Activated CD4-positive, alpha-beta T cell treated with anti-CD3 and anti-CD28 coated beads for 24 hours (primary cell): ENCODE data around the gene RETREG3.
"Not testable (repeated sequence)": the region's sequence is repeated elsewhere in the genome, so short reads cannot be mapped to it uniquely, and the experiment has no call there.

Experiments used
- DNase-seq, 2 donors: peaks; one replicate each; pipeline ENCODE4 v3.0.0-alpha.2; 2020; ENCODE audit warnings: low read depth in 2 of 2

RETREG3 gene

GRCh38 chr17:42553161-42553818 lies 55.9 kb downstream of the RETREG3 start:
- DNase-seq = no peak

GRCh38 chr17:42552736-42553135 lies 56.4 kb downstream of the RETREG3 start, which contains the start of gene HSD17B1:
Gene HSD17B1, plus strand, starts transcription at chr17:42552923. Its CDS starts 11 bp downstream, at chr17:42552934.
- DNase-seq = not testable (repeated sequence)

GRCh38 chr17:42548993-42549755 lies 60.0 kb downstream of the RETREG3 start:
- DNase-seq = no peak

DNA sequence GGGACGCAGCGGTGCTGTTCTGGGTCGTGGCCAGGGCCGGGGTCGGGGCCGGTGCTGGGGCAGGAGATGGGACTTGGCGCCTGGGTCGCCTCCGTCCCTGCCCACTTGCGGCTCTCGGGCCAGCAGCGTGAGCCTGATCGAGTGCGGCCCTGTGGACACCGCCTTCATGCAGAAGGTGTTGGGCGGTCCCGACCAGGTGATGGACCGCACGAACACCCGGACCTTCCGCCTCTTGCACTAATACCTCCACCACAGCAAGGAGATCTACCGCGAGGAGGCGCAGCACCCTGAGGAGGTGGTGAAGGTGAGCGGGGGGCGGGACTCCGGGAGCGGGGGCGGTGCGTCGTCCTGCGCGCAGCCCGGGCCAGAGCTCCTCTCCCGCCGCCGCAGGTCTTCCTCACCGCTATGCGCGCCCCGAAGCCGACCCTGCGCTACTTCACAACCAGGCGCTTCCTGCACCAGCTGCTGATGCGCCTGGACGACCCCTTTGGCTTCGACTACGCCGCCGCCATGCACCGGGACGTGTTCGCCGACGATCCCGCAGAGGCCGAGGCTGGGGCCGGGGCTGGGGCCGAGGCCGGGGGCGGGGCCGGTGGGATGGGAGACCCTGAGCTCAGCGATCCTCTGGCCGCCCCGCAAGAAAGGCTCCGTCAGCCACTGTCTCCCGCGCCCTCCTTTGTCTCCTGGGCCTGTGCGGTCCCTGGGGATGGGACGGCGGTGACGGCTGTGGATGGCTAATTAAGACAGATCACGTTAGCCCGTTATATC lies 60.9 kb downstream of the RETREG3 start:
- DNase-seq = peak; percentile 69 to 83

DNA sequence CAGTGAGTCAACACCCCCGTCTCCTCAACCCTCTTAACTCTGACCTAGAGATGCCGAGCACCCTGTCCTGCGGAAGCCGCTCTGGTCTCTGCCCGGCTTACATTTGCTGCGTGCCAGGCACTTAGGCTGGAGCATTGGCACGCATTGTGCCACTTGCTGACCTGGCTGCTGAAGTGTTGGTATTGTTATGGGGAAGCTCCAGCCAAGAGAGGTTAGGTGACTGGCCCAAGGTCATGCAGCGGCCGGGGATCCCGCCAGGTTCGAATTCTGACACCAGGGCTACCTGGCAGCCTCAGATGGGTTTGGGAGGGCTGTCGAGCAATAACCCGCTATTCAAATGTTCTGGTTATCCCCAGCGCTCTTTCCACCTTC lies 61.5 kb downstream of the RETREG3 start:
- DNase-seq = no peak

DNA sequence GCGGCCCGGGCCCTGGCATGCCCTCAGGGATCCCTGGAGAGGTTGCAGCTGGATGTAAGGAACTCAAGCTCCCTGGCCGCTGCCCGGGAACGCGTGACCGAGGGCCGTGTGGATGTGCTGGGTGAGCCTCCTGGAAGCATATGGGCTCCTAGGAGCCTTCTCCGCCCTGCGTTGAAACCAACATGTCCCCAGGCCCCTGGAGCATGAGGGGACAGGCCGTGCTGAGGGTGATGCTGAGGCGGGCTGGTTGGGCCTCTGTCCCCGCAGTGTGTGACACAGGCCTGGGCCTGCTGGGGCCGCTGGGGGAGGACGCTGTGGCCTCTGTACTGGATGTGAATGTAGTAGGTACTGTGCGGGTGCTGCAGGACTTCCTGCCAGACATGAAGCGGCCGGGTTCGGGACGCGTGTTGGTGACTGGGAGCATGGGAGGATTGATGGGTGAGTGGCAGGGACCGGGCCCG lies 62.1 kb downstream of the RETREG3 start:
- no peak for DNase-seq

DNA sequence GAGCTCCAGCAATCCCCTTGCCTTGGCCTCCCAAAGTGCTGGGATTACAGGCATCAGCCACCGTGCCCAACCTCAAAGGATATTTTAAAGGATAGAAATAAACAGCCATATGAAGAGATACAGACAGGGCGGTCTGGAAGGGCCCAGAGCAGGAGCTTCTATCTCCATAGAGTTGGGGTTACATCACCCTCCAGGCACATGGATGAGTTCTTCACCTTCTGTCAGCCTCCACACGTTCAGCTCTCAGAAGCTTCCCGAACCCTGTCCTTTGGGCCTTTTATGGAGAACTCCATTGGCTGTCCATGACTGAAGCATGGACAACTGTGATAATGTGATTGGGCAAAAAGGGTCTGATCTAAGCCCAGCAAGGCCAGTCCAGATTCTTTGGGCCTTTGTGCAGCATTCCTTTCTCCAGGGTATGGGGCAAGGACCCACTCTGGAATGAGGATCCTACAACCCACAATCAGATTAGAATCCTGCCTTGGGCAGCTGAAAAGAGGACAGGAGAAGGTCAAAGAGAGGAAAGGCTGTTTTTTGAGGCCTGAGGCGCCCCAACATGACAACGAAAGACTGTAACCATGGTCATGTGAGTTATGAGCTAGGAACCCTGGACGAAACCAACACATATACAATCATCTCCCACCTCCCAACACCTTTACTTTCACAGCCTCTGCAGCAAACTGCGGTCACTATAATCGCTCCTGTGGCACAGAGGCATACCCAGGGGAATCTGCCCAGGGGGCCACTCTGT lies 63.2 kb downstream of the RETREG3 start:
- DNase-seq = not testable (repeated sequence)

GRCh38 chr17:42544874-42545283 lies 64.3 kb downstream of the RETREG3 start:
- no peak for DNase-seq

GRCh38 chr17:42543190-42544079 lies 65.7 kb downstream of the RETREG3 start:
- no peak for DNase-seq

GRCh38 chr17:42541041-42541833 lies 67.9 kb downstream of the RETREG3 start:
- no peak for DNase-seq

- not testable (repeated sequence) for DNase-seq
Measured at GRCh38 chr17:42540558-42540957, 68.6 kb downstream of the RETREG3 start.

DNA sequence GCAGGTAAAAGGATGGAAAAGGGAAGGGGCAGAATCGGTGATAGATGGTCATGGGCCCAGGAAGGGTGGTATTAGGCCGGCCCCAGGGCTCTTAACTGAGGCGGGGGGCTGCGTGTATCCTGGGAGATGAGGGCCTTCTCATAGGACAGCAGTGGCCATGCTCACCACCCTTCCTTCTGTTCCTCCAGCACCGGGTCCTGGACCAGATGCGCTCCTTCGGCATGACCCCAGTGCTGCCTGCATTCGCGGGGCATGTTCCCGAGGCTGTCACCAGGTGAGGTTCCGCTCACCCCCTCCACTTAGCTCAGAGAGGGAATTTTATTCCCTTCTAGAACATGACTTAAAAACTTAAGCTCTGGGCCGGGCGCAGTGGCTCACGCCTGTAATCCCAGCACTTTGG lies 70.7 kb downstream of the RETREG3 start:
- no peak for DNase-seq

DNA sequence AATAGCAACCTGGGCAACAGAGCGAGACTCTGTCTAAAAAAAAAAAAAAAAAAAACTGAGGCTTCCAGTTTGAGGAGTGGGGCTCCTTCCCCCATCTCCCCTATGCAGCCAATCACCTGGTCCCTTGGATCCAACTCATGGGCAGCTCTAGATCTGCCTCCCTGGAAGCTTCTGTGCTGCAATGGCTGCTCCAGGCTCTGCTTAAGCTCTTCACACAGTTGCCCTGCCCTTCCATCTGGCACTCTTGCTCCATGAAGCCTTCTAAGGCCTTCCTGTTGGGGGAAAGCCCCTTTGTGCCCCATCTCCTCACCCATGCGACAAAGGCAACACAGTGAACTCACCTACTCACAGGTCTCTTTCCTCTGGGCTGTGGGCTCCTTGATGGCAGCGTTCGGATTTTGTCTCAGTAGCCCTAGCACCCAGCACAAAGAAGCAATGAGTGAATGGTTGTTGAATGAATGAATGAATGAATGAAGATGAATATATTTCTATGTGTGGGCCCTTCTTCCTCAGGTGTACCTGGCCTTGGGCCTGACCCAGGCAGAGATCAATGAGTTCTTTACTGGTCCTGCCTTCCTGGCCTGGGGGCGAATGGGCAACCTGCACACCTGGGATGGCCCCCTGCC lies 71.2 kb downstream of the RETREG3 start:
- no peak for DNase-seq

DNA sequence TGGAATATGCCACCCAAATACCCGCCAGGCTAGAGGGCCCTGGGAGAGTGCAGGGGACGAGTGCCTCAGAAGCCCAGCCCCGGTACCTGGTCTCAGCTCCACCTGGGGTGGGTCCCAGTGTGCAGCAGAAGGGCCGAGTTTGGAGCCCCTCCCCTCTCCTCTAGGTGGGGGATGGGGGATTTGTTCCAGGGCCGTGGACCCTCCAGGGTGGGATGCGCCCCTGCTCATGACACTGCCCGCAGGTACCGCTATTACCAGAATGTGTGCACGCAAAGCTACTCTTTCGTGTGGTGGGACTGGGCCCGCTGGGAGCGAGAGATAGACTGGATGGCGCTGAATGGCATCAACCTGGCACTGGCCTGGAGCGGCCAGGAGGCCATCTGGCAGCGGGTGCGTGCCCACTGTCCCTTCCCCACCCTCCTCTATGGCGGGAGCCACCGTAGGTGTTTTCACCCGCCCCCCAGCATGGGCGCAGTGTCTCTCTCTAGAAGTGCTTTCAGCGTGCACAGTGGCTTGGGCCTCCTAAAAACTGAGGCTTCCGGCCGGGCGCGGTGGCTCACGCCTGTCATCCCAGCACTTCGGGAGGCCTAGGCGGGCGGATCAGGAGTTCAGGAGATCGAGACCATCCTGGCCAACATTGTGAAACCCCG lies 71.9 kb downstream of the RETREG3 start:
- DNase-seq = no peak

GRCh38 chr17:42536372-42537155 lies 72.6 kb downstream of the RETREG3 start:
- peak; percentile 61 to 66 for DNase-seq

DNA sequence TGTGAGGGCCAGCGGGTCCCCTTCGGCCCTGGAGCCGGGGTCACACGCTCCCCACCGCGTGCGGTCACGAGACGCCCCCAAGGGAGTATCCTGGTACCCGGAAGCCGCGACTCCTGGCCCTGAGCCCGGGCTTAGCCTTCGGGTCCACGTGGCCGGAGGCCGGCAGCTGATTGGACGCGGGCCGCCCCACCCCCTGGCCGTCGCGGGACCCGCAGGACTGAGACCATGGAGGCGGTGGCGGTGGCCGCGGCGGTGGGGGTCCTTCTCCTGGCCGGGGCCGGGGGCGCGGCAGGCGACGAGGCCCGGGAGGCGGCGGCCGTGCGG lies 73.2 kb downstream of the RETREG3 start, which contains the start of gene NAGLU:
TSS of gene NAGLU (plus strand) at position 194 of the 324 bp plus-strand sequence. CDS start at position 226, 32 bp downstream.
- DNase-seq = peak; percentile 75 to 89

DNA sequence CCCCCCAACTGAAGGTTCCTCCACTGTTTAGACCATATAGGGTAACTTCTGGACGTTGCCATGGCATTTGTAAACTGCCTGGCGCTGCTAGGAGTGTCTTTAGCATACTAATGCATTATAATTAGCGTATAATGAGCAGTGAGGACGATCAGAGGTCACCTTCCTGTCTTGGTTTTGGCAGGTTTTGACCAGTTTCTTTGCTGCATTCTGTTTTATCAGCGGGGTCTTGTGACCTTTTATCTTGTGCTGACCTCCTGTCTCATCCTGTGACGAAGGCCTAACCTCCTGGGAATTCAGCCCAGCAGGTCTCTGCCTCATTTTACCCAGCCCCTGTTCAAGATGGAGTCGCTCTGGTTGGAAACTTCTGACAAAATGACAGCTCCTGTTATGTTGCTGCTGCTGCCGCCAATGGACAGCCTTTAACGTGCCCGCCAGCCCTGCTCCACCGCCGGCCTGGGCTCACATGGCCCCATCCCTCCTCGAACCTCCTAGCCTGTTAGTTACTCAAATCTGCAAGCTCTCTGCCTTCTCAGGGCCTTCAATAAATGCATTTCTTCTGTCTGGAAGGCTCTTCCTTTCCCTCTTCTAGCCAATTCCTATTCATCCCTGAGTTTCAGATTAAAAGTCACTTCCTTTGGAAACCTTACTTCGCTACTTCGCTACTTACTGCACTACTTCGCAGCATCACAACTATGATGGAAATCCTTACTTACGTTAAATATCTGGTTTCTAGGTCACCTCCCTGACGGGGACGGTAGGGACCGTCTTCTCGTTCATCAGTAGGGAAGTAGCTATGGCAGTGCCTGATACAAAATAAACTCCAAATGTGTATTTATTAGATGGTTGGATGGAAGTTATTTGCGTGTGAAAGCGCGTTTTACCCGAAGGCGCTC lies 73.8 kb downstream of the RETREG3 start:
- no peak for DNase-seq
